Endothelial cell (in vitro differentiated cells): Measurements from ENCODE around the gene POTEF. TPM values are rescaled to one million over a fixed set of nuclear protein-coding genes. Genes with fewer than 3 reads are reported as not detected.
A peak's percentile ranks its signal among the peaks of the same experiment; 100 is the strongest.
"Not testable (repeated sequence)": the region's sequence is repeated elsewhere in the genome, so short reads cannot be mapped to it uniquely, and the experiment has no call there.

Experiments
- DNase-seq: peaks from one replicate; pipeline ENCODE4 v3.0.0; 2021; ENCODE audit warnings: low spot score
- H3K27ac Mint-ChIP-seq: one replicate; pipeline ENCODE4 v1.8.0; 2021; ENCODE audit warnings: mixed read lengths, inconsistent platforms; ENCODE audit not compliant: unreplicated experiment
- H3K27me3 Mint-ChIP-seq: one replicate; pipeline ENCODE4 v1.8.0; 2021; ENCODE audit warnings: mild to moderate bottlenecking, moderate library complexity, mixed read lengths, inconsistent platforms; ENCODE audit not compliant: unreplicated experiment
- H3K36me3 Mint-ChIP-seq: one replicate; pipeline ENCODE4 v1.8.0; 2021; ENCODE audit warnings: mild to moderate bottlenecking, low read depth, mixed read lengths, inconsistent platforms; ENCODE audit not compliant: unreplicated experiment
- H3K4me1 Mint-ChIP-seq: one replicate; pipeline ENCODE4 v1.8.0; 2021; ENCODE audit warnings: mild to moderate bottlenecking, mixed read lengths, inconsistent platforms; ENCODE audit not compliant: unreplicated experiment
- H3K4me3 Mint-ChIP-seq: one replicate; pipeline ENCODE4 v1.8.0; 2021; ENCODE audit warnings: mild to moderate bottlenecking, mixed read lengths, inconsistent platforms; ENCODE audit not compliant: unreplicated experiment
- H3K9me3 Mint-ChIP-seq: one replicate; pipeline ENCODE4 v1.8.0; 2021; ENCODE audit warnings: mixed read lengths, inconsistent platforms; ENCODE audit not compliant: unreplicated experiment
- total RNA-seq: library from RNA; stranded (reverse); fragmentation: NEBNext Ultra II Directional; extraction: Animal tissue kit (Norgen Biotek cat#: 25700); gene quantifications from one replicate; pipeline ENCODE4 v1.2.1, GENCODE V29; 2021; ENCODE audit not compliant: unreplicated experiment

POTEF gene
- total RNA-seq, 1 donor from 2014 or later, result 1.1 TPM

DNA sequence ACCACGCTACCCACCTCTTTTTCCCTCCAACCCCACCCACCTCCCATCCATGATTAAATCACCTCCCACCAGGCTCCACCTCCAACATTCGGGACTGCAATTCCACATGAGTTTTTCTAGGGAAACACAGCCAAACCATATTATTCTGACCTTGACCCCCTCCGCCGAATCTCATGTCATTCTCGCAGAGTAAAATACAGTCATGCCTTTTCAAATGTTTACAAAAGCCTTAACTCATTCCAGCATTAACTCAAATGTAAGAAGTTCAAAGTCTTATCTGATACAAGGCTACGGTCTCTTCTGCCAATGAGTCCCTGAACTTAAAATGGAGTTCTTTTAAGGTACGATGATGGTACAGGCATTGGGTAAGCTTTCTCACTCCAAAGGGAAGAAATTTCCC, 72.7 kb downstream of the POTEF start:
- H3K27me3 Mint-ChIP-seq, H3K4me3 Mint-ChIP-seq, H3K4me1 Mint-ChIP-seq, DNase-seq, H3K9me3 Mint-ChIP-seq, H3K27ac Mint-ChIP-seq, H3K36me3 Mint-ChIP-seq: not testable (repeated sequence)

DNA sequence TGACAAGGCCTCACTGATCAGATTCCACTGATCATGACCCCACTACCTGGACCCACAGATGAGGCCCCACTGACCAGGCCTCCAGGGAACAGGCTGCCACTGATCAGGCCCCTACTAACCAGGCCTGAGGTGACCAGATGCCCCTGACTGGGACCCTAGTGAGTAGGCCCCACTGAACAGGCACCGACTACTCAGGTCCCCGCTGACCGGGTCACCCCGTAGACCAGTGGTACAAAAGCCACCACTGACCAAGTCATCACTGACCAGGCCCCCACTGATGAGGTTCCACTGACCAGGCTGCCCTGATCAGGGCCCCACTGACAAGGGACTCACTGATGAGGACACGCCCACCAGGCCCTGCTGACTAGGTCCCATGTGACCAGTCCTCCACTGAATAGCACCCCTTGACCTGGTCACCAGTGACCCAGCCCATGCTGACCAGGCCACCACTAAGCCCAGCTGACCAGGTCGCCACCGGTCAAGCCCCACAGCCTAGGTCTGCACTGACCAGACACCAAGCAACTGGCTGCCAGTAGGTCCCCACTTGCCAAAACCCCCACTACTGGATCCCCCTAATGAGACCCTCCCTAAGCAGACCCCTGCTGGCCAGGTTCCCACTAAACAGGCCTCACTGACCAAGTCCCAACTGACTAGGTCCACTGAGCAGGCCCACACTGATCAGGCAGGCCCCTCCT, 75.7 kb downstream of the POTEF start:
- not testable (repeated sequence) for H3K36me3 Mint-ChIP-seq, H3K4me1 Mint-ChIP-seq, H3K27me3 Mint-ChIP-seq, H3K9me3 Mint-ChIP-seq, H3K4me3 Mint-ChIP-seq, DNase-seq, H3K27ac Mint-ChIP-seq

DNA sequence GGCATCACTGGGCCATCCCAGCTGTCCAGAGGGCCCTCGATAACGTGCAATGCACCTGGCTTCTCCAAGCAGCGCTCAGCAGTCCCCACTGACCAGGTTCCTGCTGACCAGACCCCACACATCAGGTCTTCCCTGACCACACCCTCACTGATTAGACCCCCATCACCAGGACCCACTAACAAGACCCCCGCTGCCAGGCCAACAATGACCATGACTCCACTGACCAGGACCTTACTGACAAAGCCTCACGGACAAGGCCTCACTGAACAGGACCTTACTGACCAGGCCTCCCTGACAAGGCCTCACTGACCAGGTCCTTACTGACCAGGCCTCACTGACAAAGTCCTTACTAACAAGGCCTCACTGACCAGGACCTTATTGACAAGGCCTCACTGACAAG, 76.6 kb downstream of the POTEF start:
- DNase-seq, H3K27me3 Mint-ChIP-seq, H3K9me3 Mint-ChIP-seq, H3K27ac Mint-ChIP-seq, H3K4me3 Mint-ChIP-seq, H3K36me3 Mint-ChIP-seq, H3K4me1 Mint-ChIP-seq: not testable (repeated sequence)

DNA sequence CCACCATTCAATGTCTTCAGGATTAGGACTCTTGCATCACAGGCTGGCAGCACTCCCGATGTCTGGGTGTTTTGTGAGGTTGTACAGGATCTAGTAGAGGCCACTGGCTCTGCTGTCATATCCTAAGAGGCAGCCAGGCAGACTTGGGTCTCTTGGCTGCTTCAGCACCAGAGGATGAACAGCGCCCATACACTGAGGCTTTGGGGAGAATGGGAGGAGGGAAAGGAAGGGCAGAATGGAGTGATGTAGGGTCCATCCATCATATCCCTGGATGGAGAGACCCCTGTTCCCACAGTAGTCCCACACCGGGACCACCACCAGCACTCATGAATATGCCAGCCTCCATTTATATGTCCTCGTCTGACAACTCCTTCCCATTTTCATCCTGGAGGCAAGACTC, 80.6 kb downstream of the POTEF start:
- not testable (repeated sequence) for H3K4me1 Mint-ChIP-seq, H3K4me3 Mint-ChIP-seq, H3K27me3 Mint-ChIP-seq, H3K36me3 Mint-ChIP-seq, H3K27ac Mint-ChIP-seq, H3K9me3 Mint-ChIP-seq
- DNase-seq, result peak; percentile 18

DNA sequence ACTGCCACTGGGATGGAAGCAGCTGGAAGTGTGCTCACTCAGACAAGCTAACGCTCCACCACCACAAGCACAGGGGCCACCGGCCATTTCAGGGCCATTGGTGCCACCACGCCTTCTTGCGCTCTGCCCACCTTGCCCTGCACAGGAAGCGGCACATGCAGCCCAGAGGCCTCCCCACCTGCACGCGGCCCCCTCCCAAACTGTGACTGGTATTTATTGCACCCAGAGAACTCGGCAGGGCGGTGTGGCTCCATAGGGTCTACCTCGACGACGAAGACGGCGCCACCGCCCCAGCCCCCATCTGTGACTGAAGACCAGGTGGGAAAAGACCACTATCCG, 90.8 kb downstream of the POTEF start:
- not testable (repeated sequence) for DNase-seq, H3K36me3 Mint-ChIP-seq, H3K27ac Mint-ChIP-seq, H3K4me1 Mint-ChIP-seq, H3K4me3 Mint-ChIP-seq, H3K9me3 Mint-ChIP-seq, H3K27me3 Mint-ChIP-seq

DNA sequence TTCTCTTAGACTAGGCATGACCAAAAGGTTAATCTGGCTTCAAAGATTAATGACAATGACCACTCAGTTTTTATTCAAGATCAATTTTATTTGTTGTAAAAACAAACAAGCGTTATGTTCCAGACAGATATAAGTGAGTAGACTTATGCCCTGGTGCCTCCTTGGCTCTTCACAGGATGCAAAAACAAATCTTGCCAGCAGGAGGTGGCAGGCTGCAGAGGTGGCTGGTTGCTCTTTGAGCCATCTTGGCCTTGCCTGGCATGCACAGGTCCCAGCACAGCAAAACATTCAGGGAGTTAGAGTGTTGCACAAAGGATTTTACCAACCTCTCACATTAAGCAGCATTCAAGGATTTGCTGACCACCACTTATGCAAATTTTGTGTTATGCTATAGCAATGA, 103.1 kb downstream of the POTEF start:
- H3K27ac Mint-ChIP-seq, H3K36me3 Mint-ChIP-seq, H3K9me3 Mint-ChIP-seq, H3K27me3 Mint-ChIP-seq, H3K4me3 Mint-ChIP-seq, H3K4me1 Mint-ChIP-seq: not testable (repeated sequence)
- DNase-seq, result peak; percentile 52

Other genes with a start within 250 kb of the POTEF start
- gene RAB6C, start 149.6 kb downstream of the POTEF start, total RNA-seq, result 1.4 TPM
- 20.4 TPM for gene CCDC74B, start 15.9 kb upstream of the POTEF start, total RNA-seq
- gene SMPD4, start 52.4 kb upstream of the POTEF start, total RNA-seq, result 65.6 TPM
- gene MZT2B, start 53.0 kb upstream of the POTEF start, total RNA-seq, result 152 TPM
- not detected for gene TUBA3E, start 69.2 kb upstream of the POTEF start, total RNA-seq
- gene IMP4, start 213.7 kb upstream of the POTEF start, total RNA-seq, result 32.8 TPM
- gene PTPN18, start 226.8 kb upstream of the POTEF start, total RNA-seq, result 16.3 TPM